Measurements from ENCODE around the gene VSX1.

DNA sequence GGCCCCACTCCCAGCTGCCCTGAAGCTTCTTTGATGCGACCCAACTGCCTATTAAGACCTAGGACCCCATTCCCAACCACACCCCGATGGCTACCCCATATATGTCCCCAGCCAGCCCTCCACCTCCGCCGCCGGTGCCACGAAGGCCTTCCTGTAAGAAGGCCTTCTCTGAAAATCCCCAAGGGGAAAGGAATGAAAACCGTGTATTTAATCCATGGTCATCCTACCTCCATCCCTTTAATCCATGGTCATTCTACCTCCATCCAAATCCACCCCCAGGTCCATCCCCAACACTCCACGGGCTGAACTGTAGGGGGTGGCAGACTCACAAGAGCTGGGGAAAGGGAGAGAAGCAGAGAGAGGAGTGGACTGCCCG lies 545 bp upstream of the VSX1 start:
- TF ChIP-seq, protein P1, sequence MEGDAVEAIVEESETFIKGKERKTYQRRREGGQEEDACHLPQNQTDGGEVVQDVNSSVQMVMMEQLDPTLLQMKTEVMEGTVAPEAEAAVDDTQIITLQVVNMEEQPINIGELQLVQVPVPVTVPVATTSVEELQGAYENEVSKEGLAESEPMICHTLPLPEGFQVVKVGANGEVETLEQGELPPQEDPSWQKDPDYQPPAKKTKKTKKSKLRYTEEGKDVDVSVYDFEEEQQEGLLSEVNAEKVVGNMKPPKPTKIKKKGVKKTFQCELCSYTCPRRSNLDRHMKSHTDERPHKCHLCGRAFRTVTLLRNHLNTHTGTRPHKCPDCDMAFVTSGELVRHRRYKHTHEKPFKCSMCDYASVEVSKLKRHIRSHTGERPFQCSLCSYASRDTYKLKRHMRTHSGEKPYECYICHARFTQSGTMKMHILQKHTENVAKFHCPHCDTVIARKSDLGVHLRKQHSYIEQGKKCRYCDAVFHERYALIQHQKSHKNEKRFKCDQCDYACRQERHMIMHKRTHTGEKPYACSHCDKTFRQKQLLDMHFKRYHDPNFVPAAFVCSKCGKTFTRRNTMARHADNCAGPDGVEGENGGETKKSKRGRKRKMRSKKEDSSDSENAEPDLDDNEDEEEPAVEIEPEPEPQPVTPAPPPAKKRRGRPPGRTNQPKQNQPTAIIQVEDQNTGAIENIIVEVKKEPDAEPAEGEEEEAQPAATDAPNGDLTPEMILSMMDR (IDR thresholded peaks at IDR 0.05; ENCODE audit: poor library complexity), result no peak
- TF ChIP-seq EZH2 (IDR thresholded peaks at IDR 0.05; ENCODE audit: borderline replicate concordance), result no peak
